LHCN-M2 (cell line): ENCODE data around the gene EZH2. TPM values are rescaled to one million over a fixed set of nuclear protein-coding genes. Genes with fewer than 3 reads are reported as not detected.

Source experiments
- DNase-seq: peaks from one replicate; pipeline ENCODE4 v3.0.0-alpha.2; 2012; ENCODE audit warnings: low read depth
- total RNA-seq: library from RNA; depleted of rRNA; stranded (reverse); fragments of >200 nt; gene quantifications from 2 replicates; pipeline ENCODE4 v1.2.3, GENCODE V29; 2014

EZH2 gene
- total RNA-seq, 1 experiment from 2014 or later: 52.9 TPM

- DNase-seq: no peak
These were observed 17.1 kb upstream of the EZH2 start for GRCh38 chr7:148901178-148901577.

DNA sequence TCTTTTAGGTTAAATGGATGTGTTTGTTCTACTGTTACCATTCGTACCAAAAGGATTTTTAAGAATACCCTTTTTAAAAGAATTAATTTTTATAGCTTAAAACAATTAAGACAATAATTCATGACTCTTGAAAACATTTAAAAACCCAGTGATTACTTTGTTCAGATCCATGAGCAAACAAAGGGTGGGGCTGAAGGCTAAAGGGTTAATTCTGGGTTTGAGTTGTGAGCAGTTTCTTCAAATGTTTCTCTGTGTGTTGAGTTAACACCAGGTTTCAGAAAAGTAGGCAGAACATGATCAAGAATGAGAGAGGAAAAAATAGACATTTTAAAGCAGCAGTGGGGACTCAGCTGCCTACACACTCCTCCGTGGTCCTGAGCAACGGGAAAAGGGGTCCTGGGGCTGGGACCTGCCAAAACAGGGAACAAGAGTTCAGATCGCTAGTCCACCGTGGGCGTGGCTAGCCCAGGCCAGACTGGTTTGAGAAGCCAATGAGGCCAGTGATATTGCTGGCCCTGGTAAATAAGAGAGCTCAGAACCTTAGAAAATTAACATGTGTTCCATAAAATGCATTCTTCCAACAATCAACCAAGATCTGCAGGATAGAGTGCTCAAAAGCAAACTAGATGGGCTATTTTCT, 14.9 kb upstream of the EZH2 start:
- DNase-seq: no peak

- no peak for DNase-seq
These were observed 10.5 kb upstream of the EZH2 start for GRCh38 chr7:148894591-148894990.

- DNase-seq: no peak
These were observed 9.0 kb upstream of the EZH2 start for GRCh38 chr7:148893071-148893470.

GRCh38 chr7:148888300-148888699, 4.2 kb upstream of the EZH2 start:
- DNase-seq: no peak

GRCh38 chr7:148886844-148887243, 2.8 kb upstream of the EZH2 start:
- no peak for DNase-seq

GRCh38 chr7:148884299-148885022, 370 bp upstream of the EZH2 start:
- peak; percentile 93 for DNase-seq

DNA sequence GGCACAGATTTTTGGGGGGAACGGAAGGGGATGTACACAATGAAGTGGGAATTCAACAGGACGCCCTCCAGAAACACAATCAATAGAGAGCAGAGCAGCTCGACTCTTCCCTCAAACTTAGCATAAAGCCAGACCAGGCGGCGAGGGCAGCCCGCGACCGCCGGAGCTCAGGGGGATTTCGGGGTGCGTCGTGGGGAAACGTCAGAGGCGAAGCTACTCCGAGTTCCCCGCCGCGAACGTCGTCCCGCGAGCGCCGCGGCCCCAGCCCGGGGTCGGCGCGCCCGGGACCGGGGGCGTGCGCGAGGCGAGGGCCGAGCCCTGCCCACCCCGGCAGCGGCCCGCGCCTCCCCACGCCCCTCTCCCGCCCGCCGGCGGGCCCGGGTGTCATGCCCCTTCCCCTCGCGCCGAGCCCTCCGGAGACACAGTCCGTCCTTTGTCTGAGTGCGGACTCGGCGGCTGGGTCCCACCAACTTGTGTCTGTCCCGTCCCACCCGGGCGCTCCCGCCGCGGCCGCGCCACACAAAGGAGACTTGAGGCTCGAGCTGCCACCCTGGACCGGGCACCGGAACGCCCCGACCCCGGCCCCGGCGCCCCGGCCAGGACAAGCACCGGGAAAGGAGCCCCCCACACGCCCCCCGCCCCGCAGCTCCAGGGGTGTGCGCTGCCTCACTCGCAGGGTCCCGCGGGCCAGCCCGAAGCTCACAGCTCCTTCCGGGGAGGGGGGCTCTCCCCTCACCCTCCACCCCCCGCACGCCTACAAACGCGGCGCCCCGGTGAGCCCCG, 634 bp downstream of the EZH2 start:
- peak; percentile 15 for DNase-seq

GRCh38 chr7:148882841-148883265, 1.2 kb downstream of the EZH2 start:
- peak; percentile 69 for DNase-seq

DNA sequence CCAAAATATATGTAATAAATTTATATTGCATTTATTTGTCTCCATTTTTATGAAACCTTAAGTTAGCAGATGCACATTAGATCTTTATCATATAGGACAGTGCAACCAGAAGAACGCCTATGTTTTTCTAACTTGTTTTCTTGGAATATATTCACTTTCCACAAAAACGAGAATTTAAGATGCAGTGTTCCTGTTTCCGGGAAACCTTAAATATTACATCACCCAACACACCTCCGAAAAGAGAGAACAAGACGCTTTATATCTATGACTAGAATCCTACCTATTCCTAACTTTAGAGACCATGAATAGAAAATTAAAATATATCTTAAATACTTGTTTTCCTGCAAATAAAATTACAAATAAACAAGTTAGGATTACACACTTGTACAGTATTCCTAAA, 1.9 kb downstream of the EZH2 start:
- DNase-seq: no peak

- no peak for DNase-seq
These were observed 5.8 kb downstream of the EZH2 start for GRCh38 chr7:148878317-148878716.

GRCh38 chr7:148877517-148877916, 6.6 kb downstream of the EZH2 start:
- DNase-seq: no peak

DNA sequence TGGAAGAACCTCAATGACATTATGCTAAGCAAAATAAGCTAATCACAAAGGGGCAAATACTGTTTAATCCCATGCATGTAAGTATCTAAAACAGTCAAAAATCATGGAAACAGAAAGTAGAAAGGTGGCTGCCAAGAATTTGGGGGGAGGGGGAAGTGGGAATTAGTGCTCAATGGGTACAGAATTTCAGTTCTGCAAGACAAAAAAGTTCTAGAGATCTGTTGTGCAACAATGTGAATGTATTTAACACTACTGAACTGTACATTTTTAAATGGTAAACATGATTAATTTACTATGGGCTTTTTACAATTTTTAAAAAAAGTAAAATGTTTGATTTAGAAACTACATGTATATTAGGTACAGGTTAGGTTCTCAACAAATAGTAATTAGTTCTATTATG, 11.9 kb downstream of the EZH2 start:
- no peak for DNase-seq

- DNase-seq: no peak
These were observed 12.5 kb downstream of the EZH2 start for GRCh38 chr7:148871551-148871950.

DNA sequence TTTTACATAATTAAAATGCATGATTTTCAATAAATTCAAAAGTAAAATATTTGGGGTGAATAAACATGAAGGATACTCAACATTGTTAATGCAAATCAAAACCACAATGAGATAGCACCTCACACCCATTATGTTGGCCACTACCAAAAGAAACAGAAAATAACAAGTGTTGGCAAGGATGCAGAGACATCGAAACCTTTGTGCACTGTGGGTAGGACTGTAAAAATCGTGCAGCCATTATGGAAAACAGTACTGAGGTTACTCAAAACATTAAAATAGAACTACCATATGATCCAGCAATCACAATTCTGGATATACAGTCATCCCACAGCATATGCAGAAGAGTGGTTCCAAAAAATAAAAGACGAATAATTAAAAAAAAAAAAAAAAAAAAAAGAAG, 13.1 kb downstream of the EZH2 start:
- no peak for DNase-seq

GRCh38 chr7:148868378-148868674, 15.8 kb downstream of the EZH2 start:
- no peak for DNase-seq

DNA sequence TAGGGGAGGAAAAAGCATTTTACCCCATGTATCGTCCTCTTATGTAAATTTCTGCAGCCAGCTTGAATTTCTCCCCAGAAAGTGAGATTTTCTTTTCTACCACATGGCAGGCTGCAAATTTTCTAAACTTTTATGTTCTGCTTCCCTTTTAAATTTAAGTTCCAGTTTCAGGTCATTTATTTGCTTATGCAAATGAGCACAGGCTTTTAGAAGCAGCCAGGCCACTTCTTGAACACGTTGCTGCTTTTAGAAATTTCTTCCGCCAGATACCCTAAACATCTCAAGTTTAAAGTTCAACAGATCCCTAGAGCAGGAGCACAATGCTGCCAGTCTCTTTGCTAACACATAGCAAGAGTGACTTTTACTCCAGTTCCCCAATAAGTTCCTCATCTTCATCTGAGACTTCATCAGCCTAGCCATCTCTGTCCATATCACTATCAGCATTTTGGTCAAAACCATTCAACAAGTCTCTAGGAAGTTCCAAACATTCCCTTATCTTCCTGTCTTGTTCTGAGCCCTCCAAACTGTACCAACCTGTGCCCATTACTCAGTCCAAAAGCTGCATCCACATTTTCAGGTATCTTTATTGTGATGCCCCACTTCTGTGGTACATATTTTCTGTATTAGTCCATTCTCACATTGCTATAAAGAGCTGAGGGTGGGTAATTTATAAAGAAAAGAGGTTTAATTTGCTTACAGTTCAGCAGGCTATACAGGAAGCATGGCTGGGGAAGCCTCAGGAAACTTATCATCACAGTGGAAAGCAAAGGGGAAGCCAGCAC, 16.3 kb downstream of the EZH2 start:
- no peak for DNase-seq

DNA sequence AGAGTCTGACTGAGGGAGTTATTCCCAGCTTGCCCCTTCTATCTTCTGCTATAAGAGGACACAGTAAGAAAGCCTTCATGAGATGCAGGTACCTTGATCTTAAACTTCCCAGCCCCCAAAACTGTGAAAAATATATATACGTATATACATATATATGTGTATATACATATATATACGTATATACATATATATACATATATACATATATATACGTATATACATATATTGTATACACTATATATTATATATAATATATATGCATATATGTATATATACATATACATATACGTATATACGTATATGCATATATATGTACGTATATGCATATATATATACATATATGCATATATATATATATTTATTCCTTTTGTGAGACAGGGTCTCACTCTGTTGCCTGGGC, 17.7 kb downstream of the EZH2 start:
- DNase-seq: no peak

- DNase-seq: no peak
These were observed 18.8 kb downstream of the EZH2 start for GRCh38 chr7:148865283-148865682.

- no peak for DNase-seq
These were observed 20.8 kb downstream of the EZH2 start for GRCh38 chr7:148863324-148863723.

DNA sequence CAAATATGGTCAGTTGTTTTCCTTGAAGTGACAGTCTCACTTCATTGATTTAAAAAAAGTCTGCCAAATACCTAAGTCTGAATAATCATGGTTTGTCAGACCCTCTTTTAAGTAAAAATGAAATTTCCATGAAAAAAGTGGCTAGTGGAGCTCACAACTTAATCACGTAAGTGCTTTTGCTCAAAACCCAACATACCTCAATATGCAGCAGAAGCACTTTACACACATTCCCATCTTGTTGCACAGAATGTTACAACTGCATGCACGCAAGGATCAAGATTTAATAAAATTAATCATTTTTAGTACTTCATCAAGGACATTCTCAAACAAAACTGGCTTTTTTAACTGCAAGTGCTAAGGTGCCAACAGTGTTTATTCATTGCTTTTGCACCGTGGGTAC, 21.6 kb downstream of the EZH2 start:
- DNase-seq: no peak

GRCh38 chr7:148858489-148858888, 25.6 kb downstream of the EZH2 start:
- no peak for DNase-seq
